Nephron progenitor cell (in vitro differentiated cells): ENCODE measurements around the gene IARS1.
A peak's percentile ranks its signal among the peaks of the same experiment; 100 is the strongest.

ENCODE experiments used
- DNase-seq: peaks from one replicate; pipeline ENCODE4 v3.0.0; 2021
- H3K27ac Mint-ChIP-seq: 2 replicates; pipeline ENCODE4 v1.8.0; 2021; ENCODE audit warnings: mild to moderate bottlenecking, moderate library complexity, mixed read lengths
- H3K27me3 Mint-ChIP-seq: 2 replicates; pipeline ENCODE4 v1.8.0; 2021; ENCODE audit warnings: mild to moderate bottlenecking, low read depth, mixed read lengths; ENCODE audit not compliant: poor library complexity
- H3K36me3 Mint-ChIP-seq: 2 replicates; pipeline ENCODE4 v1.8.0; 2021; ENCODE audit warnings: low read depth, mixed read lengths
- H3K4me1 Mint-ChIP-seq: 2 replicates; pipeline ENCODE4 v1.8.0; 2021; ENCODE audit warnings: mixed read lengths
- H3K4me3 Mint-ChIP-seq: 2 replicates; pipeline ENCODE4 v1.8.0; 2021; ENCODE audit warnings: mild to moderate bottlenecking, moderate library complexity, mixed read lengths
- H3K9me3 Mint-ChIP-seq: 2 replicates; pipeline ENCODE4 v1.8.0; 2021; ENCODE audit warnings: mild to moderate bottlenecking, moderate library complexity, mixed read lengths
- CTCF ChIP-seq: fragments of 200-600 bp; sonication (generic); IDR thresholded peaks from 2 replicates; pipeline ENCODE4 v1.5.0; 2021; ENCODE audit warnings: antibody characterized with exemption

IARS1 gene

GRCh38 chr9:92295240-92295790 is 1.8 kb upstream of the IARS1 start:
- TF ChIP-seq CTCF = no peak
- Mint-ChIP-seq H3K27me3 (no peaks in the 10 kb centered on the region), H3K9me3 (peaks cover 9% of the 10 kb centered on the region), H3K27ac (peak overlapping the region; percentile 93), H3K4me1 (peaks cover 79% of the 10 kb centered on the region), H3K36me3 (peaks cover 39% of the 10 kb centered on the region), H3K4me3 (peak overlapping the region; percentile 92)
- DNase-seq = no peak

- TF ChIP-seq CTCF = no peak
- no peaks in the 10 kb centered on the region for H3K27me3 Mint-ChIP-seq
- peaks cover 11% of the 10 kb centered on the region for H3K9me3 Mint-ChIP-seq
- peak overlapping the region; percentile 92 for H3K4me3 Mint-ChIP-seq
- peaks cover 73% of the 10 kb centered on the region for H3K4me1 Mint-ChIP-seq
- DNase-seq = no peak
- peaks cover 42% of the 10 kb centered on the region for H3K36me3 Mint-ChIP-seq
- peak overlapping the region; percentile 99 for H3K27ac Mint-ChIP-seq
These were observed 790 bp upstream of the IARS1 start for GRCh38 chr9:92294297-92294676.

GRCh38 chr9:92293075-92293354 is 482 bp downstream of the IARS1 start:
- Mint-ChIP-seq H3K27ac (peak overlapping the region; percentile 80), H3K4me3 (peak overlapping the region; percentile 92), H3K36me3 (peaks cover 45% of the 10 kb centered on the region), H3K27me3 (no peaks in the 10 kb centered on the region), H3K4me1 (peaks cover 60% of the 10 kb centered on the region), H3K9me3 (peaks cover 11% of the 10 kb centered on the region)
- no peak for TF ChIP-seq CTCF
- no peak for DNase-seq

GRCh38 chr9:92292338-92293074 is 991 bp downstream of the IARS1 start:
- no peak for TF ChIP-seq CTCF
- Mint-ChIP-seq H3K27me3 (no peaks in the 10 kb centered on the region), H3K9me3 (peaks cover 11% of the 10 kb centered on the region), H3K4me1 (peaks cover 57% of the 10 kb centered on the region), H3K27ac (peak overlapping the region; percentile 80), H3K36me3 (peaks cover 45% of the 10 kb centered on the region), H3K4me3 (peak overlapping the region; percentile 92)
- peak; percentile 50 for DNase-seq

- Mint-ChIP-seq H3K9me3 (peaks cover 11% of the 10 kb centered on the region), H3K27ac (no peak overlapping the region), H3K4me1 (peaks cover 53% of the 10 kb centered on the region), H3K36me3 (peaks cover 47% of the 10 kb centered on the region), H3K4me3 (peak overlapping the region; percentile 92), H3K27me3 (no peaks in the 10 kb centered on the region)
- no peak for TF ChIP-seq CTCF
- no peak for DNase-seq
These were observed 1.9 kb downstream of the IARS1 start for GRCh38 chr9:92291577-92291976.
